Muscle layer of duodenum (tissue), 2 donors: Measurements from ENCODE around the gene RAB40C.

Experiments used
- H3K27ac ChIP-seq: one replicate; pipeline ENCODE4 v1.7.0; 2013; ENCODE audit warnings: mild to moderate bottlenecking, low read length
- H3K27me3 ChIP-seq: one replicate; pipeline ENCODE4 v1.7.0; 2013; ENCODE audit warnings: low read depth, mild to moderate bottlenecking, control low read depth, low read length
- H3K36me3 ChIP-seq, 2 donors: one replicate each; pipeline ENCODE4 v1.7.0; 2013; ENCODE audit warnings: low read length in 2 of 2, control low read depth in 1 of 2, mild to moderate bottlenecking in 1 of 2; ENCODE audit not compliant: insufficient read depth in 2 of 2, control insufficient read depth in 1 of 2
- H3K4me1 ChIP-seq, 2 donors: one replicate each; pipeline ENCODE4 v1.7.0; 2013; ENCODE audit warnings: low read length in 2 of 2, mild to moderate bottlenecking in 2 of 2, control low read depth in 1 of 2, moderate library complexity in 1 of 2; ENCODE audit not compliant: insufficient read depth in 2 of 2, control insufficient read depth in 1 of 2
- H3K4me3 ChIP-seq, 2 donors: one replicate each; pipeline ENCODE4 v1.7.0; 2013; ENCODE audit warnings: low read length in 2 of 2, low read depth in 1 of 2, mild to moderate bottlenecking in 1 of 2
- H3K9me3 ChIP-seq, 2 donors: one replicate each; pipeline ENCODE4 v1.7.0; 2013; ENCODE audit warnings: low read length in 2 of 2, control low read depth in 1 of 2, mild to moderate bottlenecking in 1 of 2; ENCODE audit not compliant: control insufficient read depth in 1 of 2
- donor health status: healthy.

Gene RAB40C

GRCh38 chr16:560701-561412, 29.0 kb upstream of the RAB40C start:
- peaks cover 0 to 6% of the 10 kb centered on the region in 2 donors for H3K4me1 ChIP-seq
- no peaks in the 10 kb centered on the region for H3K36me3 ChIP-seq
- no peaks in the 10 kb centered on the region for H3K9me3 ChIP-seq
- no peak overlapping the region for H3K27ac ChIP-seq
- H3K27me3 ChIP-seq, result no peaks in the 10 kb centered on the region
- no peak overlapping the region for H3K4me3 ChIP-seq

GRCh38 chr16:561413-561794, 28.5 kb upstream of the RAB40C start:
- H3K27me3 ChIP-seq, result no peaks in the 10 kb centered on the region
- no peaks in the 10 kb centered on the region for H3K36me3 ChIP-seq
- peaks cover 1 to 11% of the 10 kb centered on the region in 2 donors for H3K4me1 ChIP-seq
- no peaks in the 10 kb centered on the region for H3K9me3 ChIP-seq
- no peak overlapping the region for H3K4me3 ChIP-seq
- H3K27ac ChIP-seq, result no peak overlapping the region

GRCh38 chr16:561957-562938, 27.6 kb upstream of the RAB40C start:
- Histone ChIP-seq H3K9me3 (no peaks in the 10 kb centered on the region), H3K4me3 (no peak overlapping the region), H3K36me3 (no peaks in the 10 kb centered on the region), H3K27ac (no peak overlapping the region), H3K4me1 (peaks cover 4 to 19% of the 10 kb centered on the region in 2 donors), H3K27me3 (no peaks in the 10 kb centered on the region)

DNA sequence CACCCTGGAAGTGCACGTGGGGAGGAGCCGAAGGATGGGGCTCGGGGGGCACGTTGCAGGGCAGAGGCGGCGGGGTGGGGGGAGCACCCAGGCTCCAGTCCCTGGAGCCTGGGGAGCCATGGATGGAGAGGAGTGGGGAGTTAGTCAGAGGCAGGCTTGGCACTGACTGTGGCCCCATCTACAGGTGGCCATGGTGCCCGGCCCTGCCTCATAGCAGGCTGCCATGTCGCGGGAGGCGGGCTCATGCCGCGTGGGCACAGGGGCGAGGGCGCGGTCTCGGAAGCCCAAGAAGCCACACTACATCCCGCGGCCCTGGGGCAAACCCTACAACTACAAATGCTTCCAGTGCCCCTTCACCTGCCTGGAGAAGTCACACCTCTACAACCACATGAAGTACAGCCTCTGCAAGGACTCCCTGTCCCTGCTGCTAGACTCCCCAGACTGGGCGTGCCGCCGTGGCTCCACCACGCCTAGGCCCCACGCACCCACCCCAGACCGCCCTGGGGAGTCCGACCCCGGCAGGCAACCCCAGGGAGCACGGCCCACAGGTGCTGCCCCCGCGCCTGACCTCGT, 26.7 kb upstream of the RAB40C start:
- Histone ChIP-seq H3K4me3 (no peak overlapping the region), H3K27me3 (no peaks in the 10 kb centered on the region), H3K27ac (no peak overlapping the region), H3K9me3 (no peaks in the 10 kb centered on the region), H3K36me3 (no peaks in the 10 kb centered on the region), H3K4me1 (peaks cover 4 to 28% of the 10 kb centered on the region in 2 donors)

- Histone ChIP-seq H3K36me3 (no peaks in the 10 kb centered on the region), H3K4me1 (peaks cover 10 to 32% of the 10 kb centered on the region in 2 donors), H3K27me3 (no peaks in the 10 kb centered on the region), H3K9me3 (no peaks in the 10 kb centered on the region), H3K4me3 (no peak overlapping the region), H3K27ac (no peak overlapping the region)
Measured at GRCh38 chr16:564690-565418, 25.0 kb upstream of the RAB40C start.

DNA sequence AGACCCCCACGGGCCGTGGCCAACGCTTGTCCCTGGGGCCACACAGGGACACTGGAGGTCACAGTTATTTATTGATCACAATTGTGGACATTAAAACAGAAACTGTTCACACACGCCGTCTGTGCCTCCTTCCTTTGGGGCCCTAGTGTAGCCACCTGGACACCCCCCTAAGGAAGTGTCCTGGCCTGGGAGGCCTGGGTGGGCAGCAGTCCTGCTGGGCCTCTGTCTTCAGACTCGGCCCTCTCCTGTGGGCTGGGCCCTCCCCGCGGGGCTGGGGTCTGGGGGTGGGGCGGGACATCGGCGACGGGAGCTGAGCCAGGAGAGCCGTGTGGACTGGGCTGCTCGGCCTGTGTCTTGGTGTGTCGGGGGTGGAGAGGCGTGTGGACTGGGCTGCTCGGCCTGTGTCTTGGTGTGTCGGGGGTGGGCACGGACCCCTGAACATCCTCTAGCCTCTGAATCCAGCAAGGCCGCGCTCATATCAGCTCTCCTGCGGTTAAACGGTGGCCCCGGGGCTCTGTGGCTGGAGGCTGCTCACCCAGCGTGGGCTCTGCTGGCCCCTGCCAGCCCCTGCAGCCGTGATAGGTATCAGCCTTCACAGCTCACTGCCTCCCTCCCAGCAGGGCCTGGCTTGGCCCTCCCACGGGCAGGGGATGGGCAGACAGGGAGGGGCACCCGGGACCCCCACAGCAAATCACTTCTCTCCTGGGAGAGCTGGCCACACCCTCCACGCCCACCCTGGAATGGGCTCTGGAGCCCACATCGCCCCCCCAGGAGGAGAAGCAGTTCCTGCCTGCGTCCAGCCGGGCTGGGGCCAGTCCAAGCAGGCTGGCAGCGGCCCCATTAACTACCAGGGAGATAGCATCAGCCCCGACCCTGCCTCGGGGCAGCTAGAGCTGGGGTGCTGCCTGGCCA, 24.2 kb upstream of the RAB40C start:
- Histone ChIP-seq H3K36me3 (no peaks in the 10 kb centered on the region), H3K27ac (no peak overlapping the region), H3K4me3 (no peak overlapping the region), H3K27me3 (no peaks in the 10 kb centered on the region), H3K4me1 (peaks cover 10 to 35% of the 10 kb centered on the region in 2 donors), H3K9me3 (no peaks in the 10 kb centered on the region)

- no peaks in the 10 kb centered on the region for H3K9me3 ChIP-seq
- H3K27ac ChIP-seq, result no peak within 1 kb of the TSS
- H3K4me1 ChIP-seq, result peaks cover 10 to 40% of the 10 kb centered on the region in 2 donors
- H3K27me3 ChIP-seq, result no peaks in the 10 kb centered on the region
- H3K36me3 ChIP-seq, result peaks cover 0 to 1% of the 10 kb centered on the region in 2 donors
- H3K4me3 ChIP-seq, result peak within 1 kb of the TSS; percentile 26 to 59
Measured at GRCh38 chr16:566475-567372, 23.1 kb upstream of the RAB40C start, which contains the start of gene NHLRC4. NHLRC4 (plus strand) TSS chr16:567005; CDS start chr16:568048, 1,043 bp downstream.

DNA sequence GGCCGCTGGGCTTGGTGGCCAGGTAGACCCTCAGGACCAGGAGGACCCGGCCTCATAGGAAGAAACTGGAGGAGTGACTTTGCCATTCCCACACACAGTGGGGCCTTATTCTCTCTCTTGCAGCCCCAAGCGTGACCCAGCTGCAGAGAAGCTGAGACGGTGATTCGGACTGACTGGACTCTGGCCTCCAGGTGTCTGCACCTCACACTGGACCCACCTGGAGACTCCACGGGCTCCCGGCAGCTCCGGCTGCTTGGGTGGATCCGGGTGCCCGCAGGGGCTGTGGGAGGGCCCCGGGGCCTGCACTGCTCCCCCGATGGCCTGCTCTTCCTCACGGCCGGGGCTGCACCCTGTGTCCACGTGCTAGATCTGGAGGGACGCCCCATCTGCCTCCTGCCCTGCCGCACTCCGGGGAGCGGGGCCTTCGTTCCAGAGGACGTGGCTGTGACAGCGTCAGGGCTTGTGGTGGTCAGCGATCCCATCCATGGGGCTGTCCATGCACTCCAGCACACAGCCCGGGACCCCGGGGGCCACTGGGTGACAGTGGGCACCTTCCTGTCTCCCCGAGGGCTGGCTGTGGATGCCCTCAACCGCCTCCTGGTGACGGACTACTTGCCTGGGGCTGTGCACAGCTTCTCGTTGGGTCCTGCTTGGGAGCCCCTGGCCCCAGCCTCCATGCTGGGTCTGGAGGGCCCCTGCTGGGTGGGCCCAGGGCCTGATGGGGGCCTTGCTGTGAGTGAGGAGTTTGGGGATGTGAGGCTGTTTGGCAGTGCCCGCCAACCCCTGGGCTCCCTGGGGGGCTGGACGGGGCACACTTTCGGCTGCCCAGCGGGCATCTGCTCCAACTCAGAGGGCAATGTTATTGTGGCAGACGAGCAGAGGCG, 22.3 kb upstream of the RAB40C start:
- Histone ChIP-seq H3K4me1 (peaks cover 10 to 40% of the 10 kb centered on the region in 2 donors), H3K27ac (no peak overlapping the region), H3K4me3 (peak overlapping the region; percentile 26 to 59), H3K9me3 (no peaks in the 10 kb centered on the region), H3K27me3 (no peaks in the 10 kb centered on the region), H3K36me3 (peaks cover 0 to 7% of the 10 kb centered on the region in 2 donors)
